ENCODE data around the gene SNAP47.

- TF ChIP-seq ZFP3 (CRISPR knock-in tag; IDR thresholded peaks at IDR 0.05) (no peak), ZNF565 (CRISPR knock-in tag; conservative IDR thresholded peaks at IDR 0.05; ENCODE audit: low read depth) (no peak), CREB5 (CRISPR knock-in tag; IDR thresholded peaks at IDR 0.05; ENCODE audit: low read depth) (no peak), ZC3H10 (CRISPR knock-in tag; IDR thresholded peaks at IDR 0.05) (no peak), ZNF70 (CRISPR knock-in tag; IDR thresholded peaks at IDR 0.05) (no peak), OSR1 (CRISPR knock-in tag; IDR thresholded peaks at IDR 0.05) (no peak), ISL1 (CRISPR knock-in tag; IDR thresholded peaks at IDR 0.05) (no peak)
Measured at GRCh38 chr1:227760377-227760776, 25.1 kb downstream of the SNAP47 start.

All from SK-N-SH treated with all-trans-retinoic acid at 6 μM for 48 hours (cell line).